AG10803 (cell line): Measurements from ENCODE around the gene FRMD4B.

Source experiments
- DNase-seq: peaks from one replicate; pipeline ENCODE4 v3.0.0; 2010; ENCODE audit warnings: low read depth
- H3K4me3 ChIP-seq: 2 replicates; pipeline ENCODE4 v1.5.1; 2011; ENCODE audit warnings: mild to moderate bottlenecking, low read length, control low read depth
- TF ChIP-seq, protein P1 (sequence below): conservative IDR thresholded peaks from 2 replicates; pipeline ENCODE4 v1.5.1; 2011; ENCODE audit warnings: mild to moderate bottlenecking, low read length, control low read depth, inconsistent platforms

Gene FRMD4B

GRCh38 chr3:69161587-69162307 lies 224.1 kb downstream of the FRMD4B start:
- no peak overlapping the region for H3K4me3 ChIP-seq
- DNase-seq = peak; percentile 43
- TF ChIP-seq, protein P1, sequence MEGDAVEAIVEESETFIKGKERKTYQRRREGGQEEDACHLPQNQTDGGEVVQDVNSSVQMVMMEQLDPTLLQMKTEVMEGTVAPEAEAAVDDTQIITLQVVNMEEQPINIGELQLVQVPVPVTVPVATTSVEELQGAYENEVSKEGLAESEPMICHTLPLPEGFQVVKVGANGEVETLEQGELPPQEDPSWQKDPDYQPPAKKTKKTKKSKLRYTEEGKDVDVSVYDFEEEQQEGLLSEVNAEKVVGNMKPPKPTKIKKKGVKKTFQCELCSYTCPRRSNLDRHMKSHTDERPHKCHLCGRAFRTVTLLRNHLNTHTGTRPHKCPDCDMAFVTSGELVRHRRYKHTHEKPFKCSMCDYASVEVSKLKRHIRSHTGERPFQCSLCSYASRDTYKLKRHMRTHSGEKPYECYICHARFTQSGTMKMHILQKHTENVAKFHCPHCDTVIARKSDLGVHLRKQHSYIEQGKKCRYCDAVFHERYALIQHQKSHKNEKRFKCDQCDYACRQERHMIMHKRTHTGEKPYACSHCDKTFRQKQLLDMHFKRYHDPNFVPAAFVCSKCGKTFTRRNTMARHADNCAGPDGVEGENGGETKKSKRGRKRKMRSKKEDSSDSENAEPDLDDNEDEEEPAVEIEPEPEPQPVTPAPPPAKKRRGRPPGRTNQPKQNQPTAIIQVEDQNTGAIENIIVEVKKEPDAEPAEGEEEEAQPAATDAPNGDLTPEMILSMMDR = peak; percentile 98

- H3K4me3 ChIP-seq = no peak overlapping the region
- TF ChIP-seq, protein P1 = no peak
- DNase-seq = no peak
Measured at GRCh38 chr3:69160525-69160924, 225.4 kb downstream of the FRMD4B start.

GRCh38 chr3:69160107-69160506 lies 225.8 kb downstream of the FRMD4B start:
- H3K4me3 ChIP-seq = no peak overlapping the region
- no peak for DNase-seq
- TF ChIP-seq, protein P1 = no peak

DNA sequence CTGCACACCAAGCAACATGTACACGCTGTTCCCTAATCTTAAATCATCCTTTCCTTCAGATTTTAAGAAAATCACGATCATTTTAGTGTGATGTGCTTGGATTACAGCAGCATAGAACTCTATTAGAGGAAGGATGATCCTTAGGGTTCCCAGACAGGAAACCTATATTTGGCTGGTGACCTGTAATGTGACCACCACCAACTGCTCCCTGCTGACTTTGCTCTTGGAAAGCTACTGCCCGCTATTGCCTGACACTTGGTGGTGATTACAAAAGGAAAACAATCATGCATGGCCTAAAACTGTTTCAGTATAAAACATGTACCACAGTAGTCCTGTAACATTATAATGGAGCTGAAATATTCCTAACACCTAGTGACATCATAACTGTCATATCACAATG lies 236.3 kb downstream of the FRMD4B start:
- TF ChIP-seq, protein P1 = no peak
- no peak for DNase-seq
- no peak overlapping the region for H3K4me3 ChIP-seq

- no peak for DNase-seq
- TF ChIP-seq, protein P1 = no peak
- no peak overlapping the region for H3K4me3 ChIP-seq
Measured at GRCh38 chr3:69145688-69146087, 240.2 kb downstream of the FRMD4B start.

GRCh38 chr3:69144631-69145245 lies 241.2 kb downstream of the FRMD4B start:
- TF ChIP-seq, protein P1 = no peak
- DNase-seq = no peak
- no peak overlapping the region for H3K4me3 ChIP-seq

DNA sequence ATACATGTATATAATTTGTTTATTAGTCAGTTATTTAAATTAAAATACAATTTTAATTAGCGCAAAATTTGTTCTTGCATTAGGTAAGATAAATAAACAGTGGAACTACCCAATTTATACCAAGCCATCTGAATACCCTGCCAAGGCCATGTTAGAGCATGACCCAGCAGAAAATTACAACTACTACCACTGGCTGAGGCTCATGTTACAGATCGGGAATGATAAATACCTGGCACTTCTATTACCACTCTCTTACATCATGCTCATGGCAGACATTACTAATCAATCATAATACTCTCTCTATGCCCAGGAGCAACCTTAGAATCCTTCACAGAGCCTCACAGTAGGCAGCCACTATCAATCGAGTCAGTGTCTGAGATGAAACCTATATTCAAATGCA lies 242.3 kb downstream of the FRMD4B start:
- TF ChIP-seq, protein P1 = no peak
- DNase-seq = peak; percentile 33

More for the DNA sequence above, 242.3 kb downstream of the FRMD4B start:
- H3K4me3 ChIP-seq = no peak overlapping the region
